HepG2 (cell line): ENCODE results near the gene LYRM4. TPM values are rescaled to one million over a fixed set of nuclear protein-coding genes. Genes with fewer than 3 reads are reported as not detected.

ENCODE experiments used
- CHD4 ChIP-seq: fragments of 200-600 bp; sonication (generic); IDR thresholded peaks from 2 replicates; pipeline ENCODE4 v1.7.0; 2017; ENCODE audit warnings: mild to moderate bottlenecking, low read length, borderline replicate concordance
- DNMT1 ChIP-seq: sonication (generic); formaldehyde crosslinking; IDR thresholded peaks from 2 replicates; pipeline ENCODE4 v1.5.1; 2020; ENCODE audit warnings: mild to moderate bottlenecking, missing genetic modification reagents
- DPF2 ChIP-seq: sonication (generic); formaldehyde crosslinking; IDR thresholded peaks from 2 replicates; pipeline ENCODE4 v1.4.0; 2020; ENCODE audit warnings: mild to moderate bottlenecking, low read depth, missing genetic modification reagents, borderline replicate concordance
- FLYWCH1 ChIP-seq: sonication (generic); formaldehyde crosslinking; IDR thresholded peaks from 2 replicates; pipeline ENCODE4 v1.8.1; 2023; ENCODE audit warnings: mild to moderate bottlenecking, missing genetic modification reagents
- NR2F1 ChIP-seq, 2 experiments: fragments of 450-650 bp in 1 of 2; formaldehyde crosslinking in 1 of 2; IDR thresholded peaks; 2 replicates each; pipeline versions ENCODE4 v1.5.0 to v1.6.1; 2016 to 2020; ENCODE audit warnings: mild to moderate bottlenecking in 1 of 2, missing compliant biosample characterization in 1 of 2, missing genetic modification reagents in 1 of 2, moderate library complexity in 1 of 2
- POLR2A ChIP-seq, 2 experiments: IDR thresholded peaks; 2 replicates each; pipeline ENCODE4 v1.6.1; 2011; ENCODE audit warnings: low read depth in 2 of 2, low read length in 2 of 2, mild to moderate bottlenecking in 1 of 2, moderate library complexity in 1 of 2; ENCODE audit not compliant: insufficient read depth in 1 of 2
- RELA ChIP-seq: sonication (generic); formaldehyde crosslinking; IDR thresholded peaks from 2 replicates; pipeline ENCODE4 v1.4.0; 2020; ENCODE audit warnings: missing genetic modification reagents
- SIX1 ChIP-seq: sonication (generic); formaldehyde crosslinking; IDR thresholded peaks from 2 replicates; pipeline ENCODE4 v1.4.0; 2020; ENCODE audit warnings: missing genetic modification reagents, borderline replicate concordance
- SOX5 ChIP-seq: IDR thresholded peaks from 2 replicates; pipeline ENCODE4 v1.6.1; 2016; ENCODE audit warnings: borderline replicate concordance
- TBX2 ChIP-seq: sonication (generic); formaldehyde crosslinking; IDR thresholded peaks from 2 replicates; pipeline ENCODE4 v1.5.0; 2020; ENCODE audit warnings: missing genetic modification reagents, mild to moderate bottlenecking, borderline replicate concordance
- TEAD2 ChIP-seq: sonication (generic); formaldehyde crosslinking; IDR thresholded peaks from 2 replicates; pipeline ENCODE4 v1.9.0; 2021; ENCODE audit warnings: missing genetic modification reagents
- ZKSCAN8 ChIP-seq: IDR thresholded peaks from 2 replicates; pipeline ENCODE4 v1.6.1; 2016; ENCODE audit warnings: borderline replicate concordance, missing genetic modification reagents, missing compliant biosample characterization
- ZNF260 ChIP-seq: sonication (generic); formaldehyde crosslinking; IDR thresholded peaks from 2 replicates; pipeline ENCODE4 v1.4.0; 2020; ENCODE audit warnings: missing genetic modification reagents, low read depth, mild to moderate bottlenecking, borderline replicate concordance
- ZNF468 ChIP-seq: sonication (generic); formaldehyde crosslinking; IDR thresholded peaks from 2 replicates; pipeline ENCODE4 v1.8.0; 2022; ENCODE audit warnings: mild to moderate bottlenecking, moderate library complexity, missing genetic modification reagents
- ZNF510 ChIP-seq: sonication (generic); formaldehyde crosslinking; IDR thresholded peaks from 2 replicates; pipeline ENCODE4 v1.4.0; 2020; ENCODE audit warnings: low read depth, mild to moderate bottlenecking, missing genetic modification reagents
- ZNF550 ChIP-seq: sonication (generic); formaldehyde crosslinking; IDR thresholded peaks from 2 replicates; pipeline ENCODE4 v1.4.0; 2020; ENCODE audit warnings: mild to moderate bottlenecking, missing genetic modification reagents, borderline replicate concordance
- ZNF720 ChIP-seq: sonication (generic); formaldehyde crosslinking; IDR thresholded peaks from 2 replicates; pipeline ENCODE4 v1.4.0; 2020; ENCODE audit warnings: missing genetic modification reagents
- ZSCAN31 ChIP-seq: sonication (generic); formaldehyde crosslinking; IDR thresholded peaks from 2 replicates; pipeline ENCODE4 v1.5.0; 2020; ENCODE audit warnings: low read depth, mild to moderate bottlenecking, missing genetic modification reagents
- polyA plus RNA-seq, 8 experiments: library from polyadenylated mRNA; depleted of rRNA in 3 of 8; stranded (reverse) in 7 of 8; unstranded in 1 of 8; fragments of >200 nt; fragmentation: Illumina TruSeq in 4 of 8; extraction: Trizol in 4 of 8; gene quantifications; 2 replicates each; pipeline versions ENCODE4 v1.2.1 to v1.2.3, GENCODE V29; 2011 to 2016; ENCODE audit warnings: low read depth in 4 of 8, missing spikeins in 1 of 8, mixed read lengths in 1 of 8; ENCODE audit not compliant: insufficient read depth in 1 of 8
- total RNA-seq, 5 experiments: library from RNA; depleted of rRNA; stranded (reverse); fragments of >200 nt; fragmentation: Illumina TruSeq; extraction: Trizol; gene quantifications; 2 replicates each; pipeline ENCODE4 v1.2.3, GENCODE V29; 2016; ENCODE audit warnings: low read depth in 1 of 5
- TF ChIP-seq, protein P1 (sequence below): sonication (generic); formaldehyde crosslinking; IDR thresholded peaks from 2 replicates; pipeline ENCODE4 v1.8.1; 2023; ENCODE audit warnings: missing genetic modification reagents, inconsistent platforms, borderline replicate concordance
- TF ChIP-seq, protein P2 (sequence below): sonication (generic); formaldehyde crosslinking; IDR thresholded peaks from 2 replicates; pipeline ENCODE4 v1.5.0; 2020; ENCODE audit warnings: missing genetic modification reagents, mild to moderate bottlenecking, borderline replicate concordance
- TF ChIP-seq, protein P3 (sequence below): IDR thresholded peaks from 2 replicates; pipeline ENCODE4 v1.6.1; 2016; ENCODE audit warnings: low read depth
- TF ChIP-seq, protein P4 (sequence below): sonication (generic); formaldehyde crosslinking; IDR thresholded peaks from 2 replicates; pipeline ENCODE4 v1.4.0; 2020; ENCODE audit warnings: missing genetic modification reagents, mild to moderate bottlenecking, borderline replicate concordance
- TF ChIP-seq, protein P5 (sequence below): sonication (generic); formaldehyde crosslinking; IDR thresholded peaks from 2 replicates; pipeline ENCODE4 v1.5.1; 2020; ENCODE audit warnings: mild to moderate bottlenecking, missing genetic modification reagents, moderate library complexity

Gene LYRM4
- total and polyA plus RNA-seq, 2 of the 13 experiments (the other 11 are each of a cell fraction or from before 2014, with no cell fraction given) = 64.6 to 67.5 TPM

DNA sequence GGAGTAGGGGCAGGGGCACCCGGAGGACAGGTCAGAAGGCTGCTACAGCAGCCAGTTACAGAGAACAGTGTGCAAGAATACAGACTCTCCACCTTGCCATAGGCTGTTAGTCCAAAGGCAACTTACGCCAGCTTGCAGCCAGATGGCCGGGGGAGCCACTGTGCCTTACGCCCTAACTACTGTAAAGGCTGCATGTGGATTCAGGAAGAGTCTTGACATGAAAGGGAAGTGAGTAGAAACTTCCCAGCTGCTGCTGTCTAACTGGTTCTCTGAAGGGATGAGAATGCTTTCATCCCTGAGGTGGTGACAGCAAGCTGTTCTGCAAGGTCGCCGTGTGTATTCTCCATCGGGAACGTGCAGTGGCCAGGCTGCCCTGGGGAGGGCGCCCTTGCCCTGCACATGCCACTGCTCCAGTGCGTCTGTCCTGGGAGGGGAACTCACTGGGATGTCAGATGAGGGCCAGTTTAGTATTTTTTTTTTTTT is 46.1 kb downstream of the LYRM4 start (continued):
- TF ChIP-seq, protein P1, sequence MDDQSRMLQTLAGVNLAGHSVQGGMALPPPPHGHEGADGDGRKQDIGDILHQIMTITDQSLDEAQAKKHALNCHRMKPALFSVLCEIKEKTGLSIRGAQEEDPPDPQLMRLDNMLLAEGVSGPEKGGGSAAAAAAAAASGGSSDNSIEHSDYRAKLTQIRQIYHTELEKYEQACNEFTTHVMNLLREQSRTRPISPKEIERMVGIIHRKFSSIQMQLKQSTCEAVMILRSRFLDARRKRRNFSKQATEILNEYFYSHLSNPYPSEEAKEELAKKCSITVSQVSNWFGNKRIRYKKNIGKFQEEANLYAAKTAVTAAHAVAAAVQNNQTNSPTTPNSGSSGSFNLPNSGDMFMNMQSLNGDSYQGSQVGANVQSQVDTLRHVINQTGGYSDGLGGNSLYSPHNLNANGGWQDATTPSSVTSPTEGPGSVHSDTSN (CRISPR knock-in tag) = no peak
- TF ChIP-seq RELA (no peak), DPF2 (CRISPR knock-in tag) (no peak), SIX1 (CRISPR knock-in tag) (no peak), ZKSCAN8 (CRISPR knock-in tag) (no peak), ZNF720 (no peak), ZSCAN31 (CRISPR knock-in tag) (no peak), ZNF468 (no peak), NR2F1 (CRISPR knock-in tag; IDR thresholded peaks at IDR 0.05) (no peak), ZNF510 (CRISPR knock-in tag) (no peak), DNMT1 (CRISPR knock-in tag) (no peak), ZNF550 (CRISPR knock-in tag) (no peak), POLR2A (IDR thresholded peaks at IDR 0.05; ENCODE audit: insufficient read depth in 1 of 2, low read depth in 2 of 2, low read length in 2 of 2) (no peak), TEAD2 (CRISPR knock-in tag) (no peak), SOX5 (CRISPR knock-in tag) (no peak), CHD4 (no peak), TBX2 (CRISPR knock-in tag) (no peak), FLYWCH1 (CRISPR knock-in tag) (no peak), ZNF260 (CRISPR knock-in tag) (no peak)
- TF ChIP-seq, protein P2, sequence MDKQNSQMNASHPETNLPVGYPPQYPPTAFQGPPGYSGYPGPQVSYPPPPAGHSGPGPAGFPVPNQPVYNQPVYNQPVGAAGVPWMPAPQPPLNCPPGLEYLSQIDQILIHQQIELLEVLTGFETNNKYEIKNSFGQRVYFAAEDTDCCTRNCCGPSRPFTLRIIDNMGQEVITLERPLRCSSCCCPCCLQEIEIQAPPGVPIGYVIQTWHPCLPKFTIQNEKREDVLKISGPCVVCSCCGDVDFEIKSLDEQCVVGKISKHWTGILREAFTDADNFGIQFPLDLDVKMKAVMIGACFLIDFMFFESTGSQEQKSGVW (CRISPR knock-in tag) = no peak
- TF ChIP-seq, protein P3, sequence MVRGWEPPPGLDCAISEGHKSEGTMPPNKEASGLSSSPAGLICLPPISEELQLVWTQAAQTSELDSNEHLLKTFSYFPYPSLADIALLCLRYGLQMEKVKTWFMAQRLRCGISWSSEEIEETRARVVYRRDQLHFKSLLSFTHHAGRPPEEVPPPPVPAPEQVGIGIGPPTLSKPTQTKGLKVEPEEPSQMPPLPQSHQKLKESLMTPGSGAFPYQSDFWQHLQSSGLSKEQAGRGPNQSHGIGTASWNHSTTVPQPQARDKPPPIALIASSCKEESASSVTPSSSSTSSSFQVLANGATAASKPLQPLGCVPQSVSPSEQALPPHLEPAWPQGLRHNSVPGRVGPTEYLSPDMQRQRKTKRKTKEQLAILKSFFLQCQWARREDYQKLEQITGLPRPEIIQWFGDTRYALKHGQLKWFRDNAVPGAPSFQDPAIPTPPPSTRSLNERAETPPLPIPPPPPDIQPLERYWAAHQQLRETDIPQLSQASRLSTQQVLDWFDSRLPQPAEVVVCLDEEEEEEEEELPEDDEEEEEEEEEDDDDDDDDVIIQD (CRISPR knock-in tag) = peak; percentile 49; the same call in 1 of the 2 replicates
- TF ChIP-seq, protein P4, sequence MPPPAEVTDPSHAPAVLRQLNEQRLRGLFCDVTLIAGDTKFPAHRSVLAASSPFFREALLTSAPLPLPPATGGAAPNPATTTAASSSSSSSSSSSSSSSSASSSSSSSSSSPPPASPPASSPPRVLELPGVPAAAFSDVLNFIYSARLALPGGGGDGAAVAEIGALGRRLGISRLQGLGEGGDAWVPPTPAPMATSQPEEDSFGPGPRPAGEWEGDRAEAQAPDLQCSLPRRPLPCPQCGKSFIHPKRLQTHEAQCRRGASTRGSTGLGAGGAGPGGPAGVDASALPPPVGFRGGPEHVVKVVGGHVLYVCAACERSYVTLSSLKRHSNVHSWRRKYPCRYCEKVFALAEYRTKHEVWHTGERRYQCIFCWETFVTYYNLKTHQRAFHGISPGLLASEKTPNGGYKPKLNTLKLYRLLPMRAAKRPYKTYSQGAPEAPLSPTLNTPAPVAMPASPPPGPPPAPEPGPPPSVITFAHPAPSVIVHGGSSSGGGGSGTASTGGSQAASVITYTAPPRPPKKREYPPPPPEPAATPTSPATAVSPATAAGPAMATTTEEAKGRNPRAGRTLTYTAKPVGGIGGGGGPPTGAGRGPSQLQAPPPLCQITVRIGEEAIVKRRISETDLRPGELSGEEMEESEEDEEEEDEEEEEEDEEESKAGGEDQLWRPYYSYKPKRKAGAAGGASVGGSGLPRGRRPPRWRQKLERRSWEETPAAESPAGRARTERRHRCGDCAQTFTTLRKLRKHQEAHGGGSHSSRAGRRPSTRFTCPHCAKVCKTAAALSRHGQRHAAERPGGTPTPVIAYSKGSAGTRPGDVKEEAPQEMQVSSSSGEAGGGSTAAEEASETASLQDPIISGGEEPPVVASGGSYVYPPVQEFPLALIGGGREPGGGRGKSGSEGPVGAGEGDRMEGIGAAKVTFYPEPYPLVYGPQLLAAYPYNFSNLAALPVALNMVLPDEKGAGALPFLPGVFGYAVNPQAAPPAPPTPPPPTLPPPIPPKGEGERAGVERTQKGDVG (CRISPR knock-in tag) = peak; percentile 61; the same call in 1 of the 2 replicates
- TF ChIP-seq, protein P5, sequence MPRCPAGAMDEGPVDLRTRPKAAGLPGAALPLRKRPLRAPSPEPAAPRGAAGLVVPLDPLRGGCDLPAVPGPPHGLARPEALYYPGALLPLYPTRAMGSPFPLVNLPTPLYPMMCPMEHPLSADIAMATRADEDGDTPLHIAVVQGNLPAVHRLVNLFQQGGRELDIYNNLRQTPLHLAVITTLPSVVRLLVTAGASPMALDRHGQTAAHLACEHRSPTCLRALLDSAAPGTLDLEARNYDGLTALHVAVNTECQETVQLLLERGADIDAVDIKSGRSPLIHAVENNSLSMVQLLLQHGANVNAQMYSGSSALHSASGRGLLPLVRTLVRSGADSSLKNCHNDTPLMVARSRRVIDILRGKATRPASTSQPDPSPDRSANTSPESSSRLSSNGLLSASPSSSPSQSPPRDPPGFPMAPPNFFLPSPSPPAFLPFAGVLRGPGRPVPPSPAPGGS (CRISPR knock-in tag) = no peak
